Glutamatergic neuron (in vitro differentiated cells): ENCODE data around the gene ZFYVE21. TPM values are rescaled to one million over a fixed set of nuclear protein-coding genes. Genes with fewer than 3 reads are reported as not detected.

Experiments used
- DNase-seq: peaks from one replicate; pipeline ENCODE4 v3.0.0; 2022
- H3K27ac Mint-ChIP-seq: one replicate; pipeline ENCODE4 v1.8.0; 2020; ENCODE audit warnings: mild to moderate bottlenecking, mixed read lengths, inconsistent platforms; ENCODE audit not compliant: unreplicated experiment
- H3K27me3 Mint-ChIP-seq: one replicate; pipeline ENCODE4 v1.8.0; 2020; ENCODE audit warnings: mild to moderate bottlenecking, moderate library complexity, mixed read lengths, inconsistent platforms; ENCODE audit not compliant: unreplicated experiment
- H3K36me3 Mint-ChIP-seq: one replicate; pipeline ENCODE4 v1.8.0; 2020; ENCODE audit warnings: mild to moderate bottlenecking, mixed read lengths, inconsistent platforms; ENCODE audit not compliant: unreplicated experiment
- H3K4me1 Mint-ChIP-seq: one replicate; pipeline ENCODE4 v1.8.0; 2020; ENCODE audit warnings: mild to moderate bottlenecking, low read depth, mixed read lengths, inconsistent platforms; ENCODE audit not compliant: unreplicated experiment
- H3K4me3 Mint-ChIP-seq: one replicate; pipeline ENCODE4 v1.8.0; 2020; ENCODE audit warnings: mild to moderate bottlenecking, mixed read lengths, inconsistent platforms; ENCODE audit not compliant: unreplicated experiment
- H3K9me3 Mint-ChIP-seq: one replicate; pipeline ENCODE4 v1.8.0; 2020; ENCODE audit warnings: mild to moderate bottlenecking, moderate library complexity, mixed read lengths, inconsistent platforms; ENCODE audit not compliant: unreplicated experiment
- CTCF ChIP-seq: fragments of 200-600 bp; sonication (generic); IDR thresholded peaks from one replicate; pipeline ENCODE4 v1.5.0; 2021; ENCODE audit not compliant: partially characterized antibody, unreplicated experiment
- total RNA-seq: library from RNA; stranded (reverse); fragmentation: NEBNext Ultra II Directional; extraction: Animal tissue kit (Norgen Biotek cat#: 25700); gene quantifications from one replicate; pipeline ENCODE4 v1.2.1, GENCODE V29; 2021; ENCODE audit not compliant: unreplicated experiment

ZFYVE21 gene
- total RNA-seq, 1 donor from 2014 or later, result 49.1 TPM

GRCh38 chr14:103767336-103767894, 51.8 kb downstream of the ZFYVE21 start:
- Mint-ChIP-seq H3K27ac (no peak overlapping the region), H3K36me3 (peaks cover 10% of the 10 kb centered on the region), H3K27me3 (peaks cover 4% of the 10 kb centered on the region), H3K9me3 (no peaks in the 10 kb centered on the region), H3K4me1 (no peaks in the 10 kb centered on the region), H3K4me3 (no peak overlapping the region)
- TF ChIP-seq CTCF, result no peak
- DNase-seq, result no peak

GRCh38 chr14:103770500-103770899, 54.9 kb downstream of the ZFYVE21 start:
- Mint-ChIP-seq H3K27me3 (peaks cover 4% of the 10 kb centered on the region), H3K4me3 (no peak overlapping the region), H3K36me3 (peaks cover 7% of the 10 kb centered on the region), H3K4me1 (no peaks in the 10 kb centered on the region), H3K27ac (no peak overlapping the region), H3K9me3 (no peaks in the 10 kb centered on the region)
- no peak for TF ChIP-seq CTCF
- no peak for DNase-seq

- H3K4me3 Mint-ChIP-seq, result no peak overlapping the region
- TF ChIP-seq CTCF, result no peak
- H3K36me3 Mint-ChIP-seq, result peaks cover 5% of the 10 kb centered on the region
- H3K9me3 Mint-ChIP-seq, result no peaks in the 10 kb centered on the region
- H3K27ac Mint-ChIP-seq, result no peak overlapping the region
- DNase-seq, result no peak
- H3K4me1 Mint-ChIP-seq, result no peaks in the 10 kb centered on the region
- H3K27me3 Mint-ChIP-seq, result peaks cover 4% of the 10 kb centered on the region
Observed at GRCh38 chr14:103770902-103771301, 55.3 kb downstream of the ZFYVE21 start.

- no peak for TF ChIP-seq CTCF
- Mint-ChIP-seq H3K4me1 (no peaks in the 10 kb centered on the region), H3K9me3 (no peaks in the 10 kb centered on the region), H3K4me3 (no peak overlapping the region), H3K36me3 (peaks cover 5% of the 10 kb centered on the region), H3K27ac (no peak overlapping the region), H3K27me3 (peaks cover 4% of the 10 kb centered on the region)
- DNase-seq, result no peak
Observed at GRCh38 chr14:103772078-103772712, 56.6 kb downstream of the ZFYVE21 start.

GRCh38 chr14:103773521-103773920, 57.9 kb downstream of the ZFYVE21 start:
- Mint-ChIP-seq H3K9me3 (no peaks in the 10 kb centered on the region), H3K4me3 (no peak overlapping the region), H3K36me3 (peaks cover 5% of the 10 kb centered on the region), H3K27ac (no peak overlapping the region), H3K27me3 (peaks cover 2% of the 10 kb centered on the region), H3K4me1 (no peaks in the 10 kb centered on the region)
- DNase-seq, result no peak
- TF ChIP-seq CTCF, result no peak
